ENCODE results near the gene SCRG1.

Gene SCRG1

DNA sequence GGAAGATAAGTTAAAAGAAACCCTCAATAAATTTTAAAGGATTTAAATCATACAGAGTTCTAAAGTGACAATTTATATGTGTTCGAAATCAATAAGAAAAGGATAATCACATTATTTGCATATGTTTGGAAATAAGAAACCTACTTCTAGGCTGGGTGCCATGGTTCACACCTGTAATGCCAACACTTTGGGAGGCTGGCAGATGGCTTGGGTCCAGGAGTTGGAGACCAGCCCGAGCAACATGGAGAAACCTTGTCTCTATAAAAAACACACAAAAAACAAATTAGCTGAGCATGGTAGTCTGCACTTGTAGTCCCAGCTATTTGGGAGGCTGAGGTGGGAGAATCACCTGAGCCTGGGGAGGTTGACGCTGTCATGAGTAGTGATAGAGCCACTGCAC lies 36.2 kb downstream of the SCRG1 start:
- DNase-seq (ENCODE audit: low read depth, low spot score): no peak

DNA sequence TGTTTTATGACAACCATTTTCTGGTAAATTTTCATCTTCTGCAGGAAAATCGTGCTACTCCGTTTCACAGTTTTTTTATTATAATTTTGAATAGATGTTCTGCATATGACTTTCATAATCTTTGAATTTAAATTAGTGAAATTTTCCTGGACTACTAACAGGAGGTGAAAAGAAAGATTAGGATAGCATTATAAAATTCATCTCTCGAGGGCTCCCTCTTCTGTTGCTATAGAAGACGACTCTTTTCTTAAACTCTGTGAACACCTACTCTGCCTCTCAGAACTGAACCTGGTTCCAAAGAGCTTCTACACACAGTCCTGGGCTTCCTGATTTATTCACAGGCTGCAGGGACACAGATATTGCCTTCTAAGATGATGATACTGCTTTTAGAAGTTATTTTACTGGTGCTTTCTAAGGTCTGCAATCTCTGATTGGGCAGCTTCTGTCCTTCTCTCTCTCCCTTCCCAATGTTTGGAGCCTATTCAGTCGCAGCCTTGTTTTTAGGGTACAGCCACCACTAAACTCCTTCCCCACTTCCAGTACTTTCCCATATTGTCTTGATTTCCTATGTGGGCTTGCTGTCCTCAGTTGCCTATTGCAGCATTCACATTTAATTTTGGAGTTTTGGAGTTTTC lies 38.2 kb downstream of the SCRG1 start:
- DNase-seq (ENCODE audit: low read depth, low spot score): no peak

GRCh38 chr4:173357939-173358338 lies 41.0 kb downstream of the SCRG1 start:
- no peak for DNase-seq (ENCODE audit: low read depth, low spot score)

GRCh38 chr4:173347467-173347866 lies 51.4 kb downstream of the SCRG1 start:
- DNase-seq (ENCODE audit: low read depth, low spot score): no peak

- DNase-seq (ENCODE audit: low read depth, low spot score): no peak
Measured at GRCh38 chr4:173346074-173346473, 52.8 kb downstream of the SCRG1 start.

DNA sequence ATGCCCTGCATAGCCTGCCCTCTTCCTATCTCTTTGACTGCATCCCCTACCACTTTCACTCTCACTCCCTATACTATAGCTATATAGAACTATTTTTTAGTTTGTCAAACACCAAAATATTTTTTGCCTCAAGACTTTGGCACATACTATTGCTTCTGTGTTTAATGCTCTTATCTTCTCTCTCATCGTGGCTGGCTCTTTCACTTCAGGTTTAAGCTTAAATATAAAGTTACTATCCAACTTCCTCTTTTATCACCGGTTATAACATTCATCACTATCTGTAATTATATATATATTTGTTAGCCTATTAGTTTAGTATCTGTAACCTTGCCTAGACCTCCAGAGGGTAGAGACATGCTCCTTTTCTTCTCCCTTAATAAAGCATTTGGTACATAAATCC lies 53.3 kb downstream of the SCRG1 start:
- no peak for DNase-seq (ENCODE audit: low read depth, low spot score)

- no peak for DNase-seq (ENCODE audit: low read depth, low spot score)
Measured at GRCh38 chr4:173343832-173344397, 55.0 kb downstream of the SCRG1 start.

GRCh38 chr4:173337463-173337862 lies 61.5 kb downstream of the SCRG1 start:
- no peak for DNase-seq (ENCODE audit: low read depth, low spot score)

DNA sequence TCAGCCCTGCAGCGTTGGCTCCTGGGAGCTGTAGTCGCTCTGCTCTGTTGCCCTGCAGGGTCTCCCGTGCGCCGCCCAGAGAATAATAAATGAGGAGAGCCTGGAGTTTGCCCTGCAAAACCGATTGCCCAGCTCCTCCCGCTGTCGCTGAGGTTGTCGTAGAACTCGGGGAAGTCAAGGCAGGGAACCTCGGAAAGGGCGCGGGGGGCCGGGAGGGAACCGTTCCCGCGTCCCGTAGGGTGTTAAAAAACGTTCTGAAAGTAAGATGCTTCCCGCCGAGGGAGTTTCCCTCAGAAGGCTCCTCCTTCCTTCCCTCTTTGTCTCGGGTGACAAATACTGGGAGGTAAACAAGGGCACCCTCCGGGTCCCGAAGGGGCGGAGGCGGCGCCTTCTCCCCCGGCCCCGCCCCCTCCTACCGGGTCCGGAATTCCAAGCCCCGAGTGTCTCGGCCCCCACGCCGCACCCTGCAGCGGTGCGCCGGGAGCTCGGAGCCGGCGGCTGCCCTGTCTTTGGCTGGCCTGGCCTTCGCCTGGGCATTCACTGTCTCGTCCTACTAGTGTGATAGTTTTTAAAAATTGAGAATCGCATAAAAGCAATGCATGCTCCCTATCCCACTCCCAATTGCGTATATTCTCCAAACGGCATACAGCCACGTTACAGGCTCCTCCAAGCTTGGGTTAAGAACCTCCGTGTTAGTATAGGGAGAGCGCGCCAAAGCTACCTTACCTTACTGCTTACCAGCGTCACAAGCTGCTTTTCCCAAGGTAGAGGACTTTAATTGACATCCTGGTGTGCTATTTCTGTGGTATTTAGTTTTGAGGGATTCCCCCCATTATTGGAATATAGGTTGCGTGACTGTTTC lies 63.8 kb downstream of the SCRG1 start:
- no peak for DNase-seq (ENCODE audit: low read depth, low spot score)

All from activated naive CD8-positive, alpha-beta T cell treated with anti-CD3 and anti-CD28 coated beads, Interleukin-2, amount 50 U/mL, for 16 hours (primary cell).